PFSK-1 (cell line): ENCODE results near the gene ALKBH2.

Experiments
- POLR2AphosphoS5 ChIP-seq: IDR thresholded peaks from 2 replicates; pipeline ENCODE4 v1.6.1; 2012; ENCODE audit warnings: low read depth, mild to moderate bottlenecking, control low read depth, low read length, moderate library complexity
- REST ChIP-seq, 2 experiments: IDR thresholded peaks; 2 replicates each; pipeline versions ENCODE4 v1.6.1 to v1.8.0; 2011 to 2012; ENCODE audit warnings: low read depth in 2 of 2, low read length in 2 of 2, control low read depth in 1 of 2, inconsistent platforms in 1 of 2, mild to moderate bottlenecking in 1 of 2, moderate library complexity in 1 of 2; ENCODE audit not compliant: insufficient read depth in 1 of 2
- TAF1 ChIP-seq: IDR thresholded peaks from 2 replicates; pipeline ENCODE4 v1.6.1; 2012; ENCODE audit warnings: low read length, control low read depth, borderline replicate concordance; ENCODE audit not compliant: insufficient read depth

GRCh38 chr12:109074866-109075265, 18.4 kb downstream of the ALKBH2 start:
- TF ChIP-seq POLR2AphosphoS5 (no peak), REST (IDR thresholded peaks at IDR 0.05; ENCODE audit: insufficient read depth in 1 of 2, low read depth in 2 of 2, low read length in 2 of 2) (no peak), TAF1 (no peak)
